ENCODE results near the gene PCED1B.
"Not testable (repeated sequence)": the region's sequence is repeated elsewhere in the genome, so short reads cannot be mapped to it uniquely, and the experiment has no call there.

The PCED1B gene

GRCh38 chr12:47158792-47159191 is 79.4 kb downstream of the PCED1B start:
- intact Hi-C loops (cut with DNase I): no loop called here
- no peak for DNase-seq

- DNase-seq: no peak
- intact Hi-C loops (cut with DNase I): no loop called here
Observed at GRCh38 chr12:47159348-47159747, 79.9 kb downstream of the PCED1B start.

- no peak for DNase-seq
Observed at GRCh38 chr12:47160316-47161244, 81.2 kb downstream of the PCED1B start.

GRCh38 chr12:47164116-47164515 is 84.7 kb downstream of the PCED1B start:
- no peak for DNase-seq
- intact Hi-C loops (cut with DNase I): no loop called here

More at GRCh38 chr12:47160316-47161244, 81.2 kb downstream of the PCED1B start:
- intact Hi-C loops (cut with DNase I): no loop called here

GRCh38 chr12:47164724-47165439 is 85.5 kb downstream of the PCED1B start:
- no peak for DNase-seq
- intact Hi-C loops (cut with DNase I): no loop called here

- intact Hi-C loops (cut with DNase I): no loop called here
- DNase-seq: no peak
Observed at GRCh38 chr12:47165934-47166333, 86.5 kb downstream of the PCED1B start.

GRCh38 chr12:47166365-47166764 is 86.9 kb downstream of the PCED1B start:
- intact Hi-C loops (cut with DNase I): no loop called here
- no peak for DNase-seq

- intact Hi-C loops (cut with DNase I); DNase-seq: not testable (repeated sequence)
Observed at GRCh38 chr12:47170281-47170680, 90.9 kb downstream of the PCED1B start.

- no peak for DNase-seq
- intact Hi-C loops (cut with DNase I): no loop called here
Observed at GRCh38 chr12:47178014-47178413, 98.6 kb downstream of the PCED1B start.

GRCh38 chr12:47182164-47182938 is 102.9 kb downstream of the PCED1B start:
- intact Hi-C loops (cut with DNase I); DNase-seq: not testable (repeated sequence)

- no peak for DNase-seq
- intact Hi-C loops (cut with DNase I): no loop called here
Observed at GRCh38 chr12:47184229-47184628, 104.8 kb downstream of the PCED1B start.

- intact Hi-C loops (cut with DNase I): no loop called here
- no peak for DNase-seq
Observed at GRCh38 chr12:47184813-47185212, 105.4 kb downstream of the PCED1B start.

GRCh38 chr12:47186246-47186645 is 106.8 kb downstream of the PCED1B start:
- intact Hi-C loops (cut with DNase I): no loop called here
- no peak for DNase-seq

GRCh38 chr12:47188576-47189441 is 109.4 kb downstream of the PCED1B start:
- intact Hi-C loops (cut with DNase I): no loop called here

GRCh38 chr12:47189728-47190127 is 110.3 kb downstream of the PCED1B start:
- intact Hi-C loops (cut with DNase I): no loop called here
- no peak for DNase-seq

More at GRCh38 chr12:47188576-47189441, 109.4 kb downstream of the PCED1B start:
- no peak for DNase-seq

GRCh38 chr12:47190271-47190750 is 110.9 kb downstream of the PCED1B start:
- intact Hi-C loops (cut with DNase I): no loop called here
- DNase-seq: no peak

GRCh38 chr12:47190905-47191304 is 111.5 kb downstream of the PCED1B start:
- intact Hi-C loops (cut with DNase I): no loop called here
- no peak for DNase-seq

GRCh38 chr12:47192051-47192450 is 112.6 kb downstream of the PCED1B start:
- intact Hi-C loops (cut with DNase I): no loop called here
- no peak for DNase-seq

- no peak for DNase-seq
- intact Hi-C loops (cut with DNase I): no loop called here
Observed at GRCh38 chr12:47193066-47193465, 113.6 kb downstream of the PCED1B start.

GRCh38 chr12:47194501-47194900 is 115.1 kb downstream of the PCED1B start:
- DNase-seq: no peak

More at GRCh38 chr12:47194501-47194900, 115.1 kb downstream of the PCED1B start:
- intact Hi-C loops (cut with DNase I): no loop called here
